ENCODE data around the gene ADGRD2. TPM values are rescaled to one million over a fixed set of nuclear protein-coding genes. Genes with fewer than 3 reads are reported as not detected.

ADGRD2 gene
- total and polyA plus RNA-seq, 9 of the 15 experiments (the other 6 are each of a cell fraction or from before 2014, with no cell fraction given), result not detected

DNA sequence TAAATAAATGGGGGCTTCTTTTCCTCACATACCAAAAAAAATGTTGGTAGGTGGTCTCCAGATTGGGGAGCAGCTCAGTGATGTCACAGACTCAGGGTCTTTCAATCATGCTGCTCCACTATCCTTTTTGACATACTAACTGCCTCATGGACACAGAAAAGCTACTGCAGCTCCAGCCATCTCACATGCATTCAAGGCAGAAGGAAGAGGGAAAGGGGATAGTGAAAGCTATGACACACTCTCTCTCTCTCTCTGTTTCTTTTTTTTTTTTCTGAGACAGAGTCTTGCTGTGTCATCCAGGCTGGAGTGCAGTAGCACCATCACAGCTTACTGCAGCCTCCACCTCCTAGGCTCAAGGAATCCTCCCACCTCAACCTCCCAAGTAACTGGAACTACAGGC, 7.9 kb upstream of the ADGRD2 start (continued):
- TF ChIP-seq TOE1 (IDR thresholded peaks at IDR 0.05; ENCODE audit: borderline replicate concordance) (no peak), TOE1 (CRISPR knock-in tag; IDR thresholded peaks at IDR 0.05; ENCODE audit: borderline replicate concordance, low read depth) (no peak), POLR2AphosphoS5 (IDR thresholded peaks at IDR 0.05; ENCODE audit: control insufficient read depth, insufficient read depth, low read depth, low read length) (no peak), CBFB (CRISPR knock-in tag; IDR thresholded peaks at IDR 0.05) (no peak), HNRNPH1 (optimal IDR thresholded peaks at IDR 0.05; ENCODE audit: low read depth, low read length) (no peak), RBM39 (optimal IDR thresholded peaks at IDR 0.05; ENCODE audit: low read depth, low read length) (no peak), BCOR (IDR thresholded peaks at IDR 0.05) (peak; percentile 72; the same call in 1 of the 2 replicates), NFE2 (IDR thresholded peaks at IDR 0.05; ENCODE audit: low read depth) (peak; percentile 49; the same call in 1 of the 2 replicates), ZBTB8A (IDR thresholded peaks at IDR 0.05; ENCODE audit: partially characterized antibody) (no peak), PCBP2 (IDR thresholded peaks at IDR 0.05; ENCODE audit: low read depth, low read length, poor library complexity, severe bottlenecking) (no peak), CREM (IDR thresholded peaks at IDR 0.05; ENCODE audit: low read depth) (no peak), MBD2 (IDR thresholded peaks at IDR 0.05; ENCODE audit: borderline replicate concordance, low read depth) (no peak), SRSF9 (IDR thresholded peaks at IDR 0.05; ENCODE audit: borderline replicate concordance, low read depth, low read length) (no peak), RB1 (IDR thresholded peaks at IDR 0.05; ENCODE audit: low read depth) (no peak), MEF2D (tag; conservative IDR thresholded peaks at IDR 0.05; ENCODE audit: low read depth) (no peak), HLTF (IDR thresholded peaks at IDR 0.05) (peak; percentile 89), STAT5B (CRISPR knock-in tag; IDR thresholded peaks at IDR 0.05) (no peak), U2AF1 (optimal IDR thresholded peaks at IDR 0.05; ENCODE audit: low read depth, low read length) (no peak), JUNB (CRISPR knock-in tag; conservative IDR thresholded peaks at IDR 0.05) (no peak), ZFP30 (CRISPR knock-in tag; IDR thresholded peaks at IDR 0.05; ENCODE audit: borderline replicate concordance) (no peak), ZNF586 (CRISPR knock-in tag; conservative IDR thresholded peaks at IDR 0.05) (no peak)
- TF ChIP-seq, protein P1, sequence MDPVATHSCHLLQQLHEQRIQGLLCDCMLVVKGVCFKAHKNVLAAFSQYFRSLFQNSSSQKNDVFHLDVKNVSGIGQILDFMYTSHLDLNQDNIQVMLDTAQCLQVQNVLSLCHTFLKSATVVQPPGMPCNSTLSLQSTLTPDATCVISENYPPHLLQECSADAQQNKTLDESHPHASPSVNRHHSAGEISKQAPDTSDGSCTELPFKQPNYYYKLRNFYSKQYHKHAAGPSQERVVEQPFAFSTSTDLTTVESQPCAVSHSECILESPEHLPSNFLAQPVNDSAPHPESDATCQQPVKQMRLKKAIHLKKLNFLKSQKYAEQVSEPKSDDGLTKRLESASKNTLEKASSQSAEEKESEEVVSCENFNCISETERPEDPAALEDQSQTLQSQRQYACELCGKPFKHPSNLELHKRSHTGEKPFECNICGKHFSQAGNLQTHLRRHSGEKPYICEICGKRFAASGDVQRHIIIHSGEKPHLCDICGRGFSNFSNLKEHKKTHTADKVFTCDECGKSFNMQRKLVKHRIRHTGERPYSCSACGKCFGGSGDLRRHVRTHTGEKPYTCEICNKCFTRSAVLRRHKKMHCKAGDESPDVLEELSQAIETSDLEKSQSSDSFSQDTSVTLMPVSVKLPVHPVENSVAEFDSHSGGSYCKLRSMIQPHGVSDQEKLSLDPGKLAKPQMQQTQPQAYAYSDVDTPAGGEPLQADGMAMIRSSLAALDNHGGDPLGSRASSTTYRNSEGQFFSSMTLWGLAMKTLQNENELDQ (CRISPR knock-in tag; IDR thresholded peaks at IDR 0.05; ENCODE audit: borderline replicate concordance), result no peak
- TF ChIP-seq, protein P2, sequence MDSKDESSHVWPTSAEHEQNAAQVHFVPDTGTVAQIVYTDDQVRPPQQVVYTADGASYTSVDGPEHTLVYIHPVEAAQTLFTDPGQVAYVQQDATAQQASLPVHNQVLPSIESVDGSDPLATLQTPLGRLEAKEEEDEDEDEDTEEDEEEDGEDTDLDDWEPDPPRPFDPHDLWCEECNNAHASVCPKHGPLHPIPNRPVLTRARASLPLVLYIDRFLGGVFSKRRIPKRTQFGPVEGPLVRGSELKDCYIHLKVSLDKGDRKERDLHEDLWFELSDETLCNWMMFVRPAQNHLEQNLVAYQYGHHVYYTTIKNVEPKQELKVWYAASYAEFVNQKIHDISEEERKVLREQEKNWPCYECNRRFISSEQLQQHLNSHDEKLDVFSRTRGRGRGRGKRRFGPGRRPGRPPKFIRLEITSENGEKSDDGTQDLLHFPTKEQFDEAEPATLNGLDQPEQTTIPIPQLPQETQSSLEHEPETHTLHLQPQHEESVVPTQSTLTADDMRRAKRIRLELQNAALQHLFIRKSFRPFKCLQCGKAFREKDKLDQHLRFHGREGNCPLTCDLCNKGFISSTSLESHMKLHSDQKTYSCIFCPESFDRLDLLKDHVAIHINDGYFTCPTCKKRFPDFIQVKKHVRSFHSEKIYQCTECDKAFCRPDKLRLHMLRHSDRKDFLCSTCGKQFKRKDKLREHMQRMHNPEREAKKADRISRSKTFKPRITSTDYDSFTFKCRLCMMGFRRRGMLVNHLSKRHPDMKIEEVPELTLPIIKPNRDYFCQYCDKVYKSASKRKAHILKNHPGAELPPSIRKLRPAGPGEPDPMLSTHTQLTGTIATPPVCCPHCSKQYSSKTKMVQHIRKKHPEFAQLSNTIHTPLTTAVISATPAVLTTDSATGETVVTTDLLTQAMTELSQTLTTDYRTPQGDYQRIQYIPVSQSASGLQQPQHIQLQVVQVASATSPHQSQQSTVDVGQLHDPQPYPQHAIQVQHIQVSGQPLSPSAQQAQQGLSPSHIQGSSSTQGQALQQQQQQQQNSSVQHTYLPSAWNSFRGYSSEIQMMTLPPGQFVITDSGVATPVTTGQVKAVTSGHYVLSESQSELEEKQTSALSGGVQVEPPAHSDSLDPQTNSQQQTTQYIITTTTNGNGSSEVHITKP (IDR thresholded peaks at IDR 0.05; ENCODE audit: partially characterized antibody), result no peak
- TF ChIP-seq, protein P3, sequence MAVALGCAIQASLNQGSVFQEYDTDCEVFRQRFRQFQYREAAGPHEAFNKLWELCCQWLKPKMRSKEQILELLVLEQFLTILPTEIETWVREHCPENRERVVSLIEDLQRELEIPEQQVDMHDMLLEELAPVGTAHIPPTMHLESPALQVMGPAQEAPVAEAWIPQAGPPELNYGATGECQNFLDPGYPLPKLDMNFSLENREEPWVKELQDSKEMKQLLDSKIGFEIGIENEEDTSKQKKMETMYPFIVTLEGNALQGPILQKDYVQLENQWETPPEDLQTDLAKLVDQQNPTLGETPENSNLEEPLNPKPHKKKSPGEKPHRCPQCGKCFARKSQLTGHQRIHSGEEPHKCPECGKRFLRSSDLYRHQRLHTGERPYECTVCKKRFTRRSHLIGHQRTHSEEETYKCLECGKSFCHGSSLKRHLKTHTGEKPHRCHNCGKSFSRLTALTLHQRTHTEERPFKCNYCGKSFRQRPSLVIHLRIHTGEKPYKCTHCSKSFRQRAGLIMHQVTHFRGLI (CRISPR knock-in tag; IDR thresholded peaks at IDR 0.05), result no peak

Data from K562 (cell line).